Hepatocyte (in vitro differentiated cells): ENCODE results near the gene GPR18. TPM values are rescaled to one million over a fixed set of nuclear protein-coding genes. Genes with fewer than 3 reads are reported as not detected.

Experiments used
- DNase-seq: peaks from one replicate; pipeline ENCODE4 v3.0.0-alpha.2; 2016; ENCODE audit warnings: low spot score
- H2AFZ ChIP-seq: fragments of 200-600 bp; sonication (generic); 2 replicates; pipeline ENCODE4 v1.6.0; 2016; ENCODE audit warnings: antibody characterized with exemption, mild to moderate bottlenecking
- H3K27ac ChIP-seq: fragments of 200-600 bp; sonication (generic); 2 replicates; pipeline ENCODE4 v1.5.1; 2016; ENCODE audit warnings: mild to moderate bottlenecking
- H3K27me3 ChIP-seq: fragments of 200-600 bp; sonication (generic); 2 replicates; pipeline ENCODE4 v1.6.1; 2016
- H3K36me3 ChIP-seq: fragments of 200-600 bp; sonication (generic); replicated peaks from 2 replicates; pipeline ENCODE4 v1.5.1; 2016; ENCODE audit warnings: low read depth; ENCODE audit not compliant: insufficient read depth
- H3K4me1 ChIP-seq: fragments of 200-600 bp; sonication (generic); 2 replicates; pipeline ENCODE4 v1.5.1; 2016; ENCODE audit warnings: mild to moderate bottlenecking, moderate library complexity; ENCODE audit not compliant: insufficient read depth
- H3K4me2 ChIP-seq: fragments of 200-600 bp; sonication (generic); 2 replicates; pipeline ENCODE4 v1.6.0; 2016
- H3K4me3 ChIP-seq: fragments of 200-600 bp; sonication (generic); 2 replicates; pipeline ENCODE4 v1.5.1; 2016; ENCODE audit warnings: mild to moderate bottlenecking
- H3K79me2 ChIP-seq: fragments of 200-600 bp; sonication (generic); 2 replicates; pipeline ENCODE4 v1.6.0; 2017; ENCODE audit warnings: mild to moderate bottlenecking
- H3K9me2 ChIP-seq: fragments of 200-600 bp; sonication (generic); replicated peaks from 2 replicates; pipeline ENCODE4 v1.6.0; 2017; ENCODE audit warnings: mild to moderate bottlenecking; ENCODE audit not compliant: insufficient read depth
- H3K9me3 ChIP-seq: fragments of 200-600 bp; sonication (generic); 2 replicates; pipeline ENCODE4 v1.5.1; 2016; ENCODE audit warnings: low read depth, mild to moderate bottlenecking
- H4K20me1 ChIP-seq: fragments of 200-600 bp; sonication (generic); 2 replicates; pipeline ENCODE4 v1.6.0; 2016; ENCODE audit warnings: mild to moderate bottlenecking; ENCODE audit not compliant: insufficient read depth, poor library complexity, severe bottlenecking
- CTCF ChIP-seq: fragments of 200-600 bp; sonication (generic); IDR thresholded peaks from 2 replicates; pipeline ENCODE4 v1.5.1; 2016; ENCODE audit warnings: antibody characterized with exemption, mild to moderate bottlenecking; ENCODE audit not compliant: poor library complexity
- EZH2 ChIP-seq: fragments of 200-600 bp; sonication (generic); IDR thresholded peaks from 2 replicates; pipeline ENCODE4 v1.6.1; 2016; ENCODE audit warnings: antibody characterized with exemption, mild to moderate bottlenecking, borderline replicate concordance
- EZH2phosphoT487 ChIP-seq: fragments of 200-600 bp; sonication (generic); IDR thresholded peaks from one replicate; pipeline ENCODE4 v1.6.1; 2018; ENCODE audit warnings: antibody characterized with exemption, mild to moderate bottlenecking, low read depth, moderate library complexity; ENCODE audit not compliant: unreplicated experiment, severe bottlenecking
- WGBS: methylation state at CpG from one replicate; pipeline ENCODE4 v1.1.6; 2016; ENCODE audit warnings: low lambda C conversion rate; ENCODE audit errors: missing lambda C conversion rate; 5-methylcytosine and 5-hydroxymethylcytosine counted together
- polyA plus RNA-seq: library from polyadenylated mRNA; unstranded; fragments of >200 nt; fragmentation: Nextera tagmentation; extraction: Ambion mirVana; gene quantifications from 2 replicates; pipeline ENCODE4 v1.2.1, GENCODE V29; 2016
- total RNA-seq: library from RNA; depleted of rRNA; stranded (reverse); fragments of >200 nt; gene quantifications from 2 replicates; pipeline ENCODE4 v1.2.3, GENCODE V29; 2014

Gene GPR18
- total and polyA plus RNA-seq, 2 experiments from 2014 or later: not detected

GRCh38 chr13:99224021-99224420 lies 34.2 kb downstream of the GPR18 start:
- H3K27me3 ChIP-seq: no peaks in the 10 kb centered on the region
- 88% methylated on average over 2 of the region's 2 CpGs for WGBS
- H3K79me2 ChIP-seq: peaks cover 98% of the 10 kb centered on the region
- H3K36me3 ChIP-seq: no peaks in the 10 kb centered on the region
- DNase-seq: no peak
- H3K9me3 ChIP-seq: no peaks in the 10 kb centered on the region
- TF ChIP-seq EZH2: no peak
- TF ChIP-seq CTCF: no peak
- TF ChIP-seq EZH2phosphoT487: no peak
- no peak overlapping the region for H3K4me3 ChIP-seq
- no peaks in the 10 kb centered on the region for H3K9me2 ChIP-seq
- peaks cover 7% of the 10 kb centered on the region for H3K4me1 ChIP-seq
- no peak overlapping the region for H3K4me2 ChIP-seq
- H2AFZ ChIP-seq: no peak overlapping the region
- H3K27ac ChIP-seq: no peak overlapping the region
- peaks cover 41% of the 10 kb centered on the region for H4K20me1 ChIP-seq

- no peak overlapping the region for H3K27ac ChIP-seq
- peaks cover 98% of the 10 kb centered on the region for H3K79me2 ChIP-seq
- WGBS: 65% methylated on average over 1 of the region's 1 CpG
Observed at GRCh38 chr13:99223587-99223986, 34.6 kb downstream of the GPR18 start.

GRCh38 chr13:99221567-99222239 lies 36.5 kb downstream of the GPR18 start:
- Histone ChIP-seq H3K79me2 (peaks cover 99% of the 10 kb centered on the region), H3K4me1 (peaks cover 4% of the 10 kb centered on the region), H3K27me3 (no peaks in the 10 kb centered on the region), H4K20me1 (peaks cover 49% of the 10 kb centered on the region), H2AFZ (no peak overlapping the region), H3K4me3 (no peak overlapping the region), H3K9me3 (no peaks in the 10 kb centered on the region), H3K9me2 (no peaks in the 10 kb centered on the region), H3K36me3 (no peaks in the 10 kb centered on the region), H3K4me2 (no peak overlapping the region), H3K27ac (no peak overlapping the region)
- no peak for TF ChIP-seq CTCF
- no peak for TF ChIP-seq EZH2phosphoT487
- no peak for TF ChIP-seq EZH2
- 98% methylated on average over 8 of the region's 8 CpGs for WGBS
- no peak for DNase-seq

More at GRCh38 chr13:99223587-99223986, 34.6 kb downstream of the GPR18 start:
- Histone ChIP-seq H4K20me1 (peaks cover 44% of the 10 kb centered on the region), H2AFZ (no peak overlapping the region), H3K4me2 (no peak overlapping the region), H3K9me3 (no peaks in the 10 kb centered on the region), H3K9me2 (no peaks in the 10 kb centered on the region), H3K27me3 (no peaks in the 10 kb centered on the region), H3K36me3 (no peaks in the 10 kb centered on the region), H3K4me1 (peaks cover 3% of the 10 kb centered on the region), H3K4me3 (no peak overlapping the region)
- DNase-seq: no peak
- no peak for TF ChIP-seq EZH2
- no peak for TF ChIP-seq EZH2phosphoT487
- no peak for TF ChIP-seq CTCF
